Chondrocyte (in vitro differentiated cells): ENCODE data around the gene AS3MT. TPM values are rescaled to one million over a fixed set of nuclear protein-coding genes. Genes with fewer than 3 reads are reported as not detected.

Experiments
- DNase-seq: peaks from one replicate; pipeline ENCODE4 v3.0.0; 2021; ENCODE audit warnings: mixed read lengths, low spot score
- H3K27ac Mint-ChIP-seq: one replicate; pipeline ENCODE4 v1.8.0; 2021; ENCODE audit warnings: mild to moderate bottlenecking, moderate library complexity, mixed read lengths; ENCODE audit not compliant: unreplicated experiment
- H3K27me3 Mint-ChIP-seq: 2 replicates; pipeline ENCODE4 v1.8.0; 2021; ENCODE audit warnings: low read depth, mixed read lengths
- H3K36me3 Mint-ChIP-seq: 2 replicates; pipeline ENCODE4 v1.8.0; 2021; ENCODE audit warnings: low read depth, mixed read lengths
- H3K4me1 Mint-ChIP-seq: 2 replicates; pipeline ENCODE4 v1.8.0; 2021; ENCODE audit warnings: low read depth, mild to moderate bottlenecking, mixed read lengths
- H3K4me3 Mint-ChIP-seq: one replicate; pipeline ENCODE4 v1.8.0; 2021; ENCODE audit warnings: mild to moderate bottlenecking, moderate library complexity, mixed read lengths; ENCODE audit not compliant: unreplicated experiment
- H3K9me3 Mint-ChIP-seq: 2 replicates; pipeline ENCODE4 v1.8.0; 2021; ENCODE audit warnings: low read depth, mixed read lengths
- CTCF ChIP-seq: fragments of 200-600 bp; sonication (generic); IDR thresholded peaks from 2 replicates; pipeline ENCODE4 v1.5.0; 2021; ENCODE audit warnings: antibody characterized with exemption, mild to moderate bottlenecking, moderate library complexity
- total RNA-seq: library from RNA; stranded (reverse); gene quantifications from 3 replicates; pipeline ENCODE4 v1.2.1, GENCODE V29; 2021

The AS3MT gene
- total RNA-seq, 1 donor from 2014 or later, result 2.2 TPM

GRCh38 chr10:102900006-102900405 lies 30.7 kb downstream of the AS3MT start:
- no peak for DNase-seq
- H3K27me3 Mint-ChIP-seq, result no peaks in the 10 kb centered on the region
- TF ChIP-seq CTCF, result no peak
- no peak overlapping the region for H3K27ac Mint-ChIP-seq
- no peak overlapping the region for H3K4me3 Mint-ChIP-seq
- H3K4me1 Mint-ChIP-seq, result no peaks in the 10 kb centered on the region
- no peaks in the 10 kb centered on the region for H3K36me3 Mint-ChIP-seq
- H3K9me3 Mint-ChIP-seq, result no peaks in the 10 kb centered on the region

DNA sequence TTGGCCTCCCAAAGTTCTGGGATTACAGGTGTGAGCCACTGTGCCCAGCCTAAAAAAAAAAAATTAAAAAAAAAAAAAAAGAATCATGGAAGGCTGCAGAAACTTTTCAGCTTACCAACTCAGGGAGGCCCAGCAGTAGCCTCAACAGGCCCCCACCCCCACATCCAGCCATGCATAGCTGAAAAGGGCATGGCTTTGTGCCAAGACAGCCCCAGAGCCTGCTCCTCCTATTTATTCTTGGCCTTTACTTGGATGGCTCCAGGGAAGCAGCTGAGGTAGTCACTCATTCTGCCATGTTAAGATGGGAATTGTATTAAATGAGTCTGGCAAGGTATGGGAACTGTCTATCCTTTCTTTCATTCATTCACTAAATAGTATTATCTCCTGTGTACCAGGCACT lies 35.1 kb downstream of the AS3MT start:
- H3K4me1 Mint-ChIP-seq, result no peaks in the 10 kb centered on the region
- H3K27me3 Mint-ChIP-seq, result no peaks in the 10 kb centered on the region
- H3K36me3 Mint-ChIP-seq, result no peaks in the 10 kb centered on the region
- H3K9me3 Mint-ChIP-seq, result no peaks in the 10 kb centered on the region
- TF ChIP-seq CTCF, result no peak
- no peak overlapping the region for H3K4me3 Mint-ChIP-seq
- DNase-seq, result no peak
- H3K27ac Mint-ChIP-seq, result no peak overlapping the region

DNA sequence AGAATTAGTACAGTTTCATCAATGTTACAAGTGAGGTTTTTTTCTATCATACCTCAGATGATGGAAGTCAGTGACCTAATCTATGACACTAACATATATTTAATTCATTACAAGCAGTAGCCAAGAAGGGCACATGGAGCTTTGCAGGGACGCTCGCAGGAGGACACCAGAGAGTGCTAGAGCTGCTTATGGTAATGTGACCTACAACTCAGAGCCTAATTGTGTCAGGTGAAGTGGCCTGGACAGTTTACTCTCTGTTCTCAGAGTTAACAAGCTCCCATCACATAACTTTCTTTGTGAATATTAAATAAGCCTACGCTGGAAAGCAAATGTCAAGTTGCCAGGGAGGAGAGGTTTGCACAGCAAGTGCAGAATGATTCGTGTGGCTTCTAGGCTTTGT lies 37.2 kb downstream of the AS3MT start:
- no peak for DNase-seq
- Mint-ChIP-seq H3K4me1 (no peaks in the 10 kb centered on the region), H3K9me3 (no peaks in the 10 kb centered on the region), H3K4me3 (no peak overlapping the region), H3K36me3 (no peaks in the 10 kb centered on the region), H3K27ac (no peak overlapping the region), H3K27me3 (no peaks in the 10 kb centered on the region)
- no peak for TF ChIP-seq CTCF

GRCh38 chr10:102914781-102915180 lies 45.5 kb downstream of the AS3MT start:
- DNase-seq, result no peak
- Mint-ChIP-seq H3K27ac (no peak overlapping the region), H3K27me3 (no peaks in the 10 kb centered on the region), H3K9me3 (no peaks in the 10 kb centered on the region), H3K4me1 (peaks cover 24% of the 10 kb centered on the region), H3K4me3 (no peak overlapping the region), H3K36me3 (peaks cover 3% of the 10 kb centered on the region)
- TF ChIP-seq CTCF, result no peak

GRCh38 chr10:102916173-102916572 lies 46.9 kb downstream of the AS3MT start:
- Mint-ChIP-seq H3K36me3 (peaks cover 3% of the 10 kb centered on the region), H3K4me1 (peaks cover 38% of the 10 kb centered on the region), H3K9me3 (no peaks in the 10 kb centered on the region), H3K27me3 (no peaks in the 10 kb centered on the region), H3K4me3 (peak overlapping the region; percentile 90), H3K27ac (no peak overlapping the region)
- no peak for TF ChIP-seq CTCF
- no peak for DNase-seq
